Measurements from ENCODE around the gene CCNF.
"Not testable (repeated sequence)": the region's sequence is repeated elsewhere in the genome, so short reads cannot be mapped to it uniquely, and the experiment has no call there.

DNA sequence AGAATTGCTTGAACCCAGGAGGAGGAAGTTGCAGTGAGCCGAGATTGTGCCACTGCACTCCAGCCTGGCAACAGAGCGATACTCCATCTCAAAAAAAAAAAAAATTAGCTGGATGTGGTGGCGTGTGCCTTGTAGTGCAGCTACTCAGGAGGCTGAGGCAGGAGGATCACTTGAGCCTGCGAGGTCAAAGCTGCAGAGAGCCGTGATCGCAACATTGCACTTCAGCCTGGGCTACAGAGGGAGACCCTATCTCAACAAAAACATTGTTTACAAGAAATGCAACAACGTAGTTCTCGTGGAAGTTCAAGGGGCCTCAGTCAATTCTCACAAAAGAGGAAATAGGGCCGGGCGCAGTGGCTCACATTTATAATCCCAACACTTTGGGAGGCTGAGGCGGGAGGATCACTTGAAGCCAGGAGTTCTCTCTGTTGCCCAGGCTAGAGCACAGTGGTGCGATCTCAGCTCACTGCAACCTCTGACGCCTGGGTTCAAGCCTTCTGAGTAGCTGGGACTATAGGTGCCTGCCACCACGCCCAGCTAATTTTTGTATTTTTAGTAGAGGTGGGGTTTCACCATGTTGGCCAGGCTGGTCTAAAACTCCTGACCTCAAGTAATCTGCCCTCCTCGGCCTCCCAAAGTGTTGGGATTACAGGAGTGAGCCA, 12.0 kb downstream of the CCNF start:
- TF ChIP-seq, protein P1, sequence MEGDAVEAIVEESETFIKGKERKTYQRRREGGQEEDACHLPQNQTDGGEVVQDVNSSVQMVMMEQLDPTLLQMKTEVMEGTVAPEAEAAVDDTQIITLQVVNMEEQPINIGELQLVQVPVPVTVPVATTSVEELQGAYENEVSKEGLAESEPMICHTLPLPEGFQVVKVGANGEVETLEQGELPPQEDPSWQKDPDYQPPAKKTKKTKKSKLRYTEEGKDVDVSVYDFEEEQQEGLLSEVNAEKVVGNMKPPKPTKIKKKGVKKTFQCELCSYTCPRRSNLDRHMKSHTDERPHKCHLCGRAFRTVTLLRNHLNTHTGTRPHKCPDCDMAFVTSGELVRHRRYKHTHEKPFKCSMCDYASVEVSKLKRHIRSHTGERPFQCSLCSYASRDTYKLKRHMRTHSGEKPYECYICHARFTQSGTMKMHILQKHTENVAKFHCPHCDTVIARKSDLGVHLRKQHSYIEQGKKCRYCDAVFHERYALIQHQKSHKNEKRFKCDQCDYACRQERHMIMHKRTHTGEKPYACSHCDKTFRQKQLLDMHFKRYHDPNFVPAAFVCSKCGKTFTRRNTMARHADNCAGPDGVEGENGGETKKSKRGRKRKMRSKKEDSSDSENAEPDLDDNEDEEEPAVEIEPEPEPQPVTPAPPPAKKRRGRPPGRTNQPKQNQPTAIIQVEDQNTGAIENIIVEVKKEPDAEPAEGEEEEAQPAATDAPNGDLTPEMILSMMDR (IDR thresholded peaks at IDR 0.05): not testable (repeated sequence)
- TF ChIP-seq TCF7L2 (IDR thresholded peaks at IDR 0.05; ENCODE audit: low read depth, low read length); SIN3A (IDR thresholded peaks at IDR 0.05; ENCODE audit: borderline replicate concordance, insufficient read depth, low read depth, low read length); POLR2AphosphoS5 (IDR thresholded peaks at IDR 0.05; ENCODE audit: low read depth, low read length): not testable (repeated sequence)
- TF ChIP-seq, protein P2, sequence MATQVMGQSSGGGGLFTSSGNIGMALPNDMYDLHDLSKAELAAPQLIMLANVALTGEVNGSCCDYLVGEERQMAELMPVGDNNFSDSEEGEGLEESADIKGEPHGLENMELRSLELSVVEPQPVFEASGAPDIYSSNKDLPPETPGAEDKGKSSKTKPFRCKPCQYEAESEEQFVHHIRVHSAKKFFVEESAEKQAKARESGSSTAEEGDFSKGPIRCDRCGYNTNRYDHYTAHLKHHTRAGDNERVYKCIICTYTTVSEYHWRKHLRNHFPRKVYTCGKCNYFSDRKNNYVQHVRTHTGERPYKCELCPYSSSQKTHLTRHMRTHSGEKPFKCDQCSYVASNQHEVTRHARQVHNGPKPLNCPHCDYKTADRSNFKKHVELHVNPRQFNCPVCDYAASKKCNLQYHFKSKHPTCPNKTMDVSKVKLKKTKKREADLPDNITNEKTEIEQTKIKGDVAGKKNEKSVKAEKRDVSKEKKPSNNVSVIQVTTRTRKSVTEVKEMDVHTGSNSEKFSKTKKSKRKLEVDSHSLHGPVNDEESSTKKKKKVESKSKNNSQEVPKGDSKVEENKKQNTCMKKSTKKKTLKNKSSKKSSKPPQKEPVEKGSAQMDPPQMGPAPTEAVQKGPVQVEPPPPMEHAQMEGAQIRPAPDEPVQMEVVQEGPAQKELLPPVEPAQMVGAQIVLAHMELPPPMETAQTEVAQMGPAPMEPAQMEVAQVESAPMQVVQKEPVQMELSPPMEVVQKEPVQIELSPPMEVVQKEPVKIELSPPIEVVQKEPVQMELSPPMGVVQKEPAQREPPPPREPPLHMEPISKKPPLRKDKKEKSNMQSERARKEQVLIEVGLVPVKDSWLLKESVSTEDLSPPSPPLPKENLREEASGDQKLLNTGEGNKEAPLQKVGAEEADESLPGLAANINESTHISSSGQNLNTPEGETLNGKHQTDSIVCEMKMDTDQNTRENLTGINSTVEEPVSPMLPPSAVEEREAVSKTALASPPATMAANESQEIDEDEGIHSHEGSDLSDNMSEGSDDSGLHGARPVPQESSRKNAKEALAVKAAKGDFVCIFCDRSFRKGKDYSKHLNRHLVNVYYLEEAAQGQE (IDR thresholded peaks at IDR 0.05; ENCODE audit: insufficient read depth in 1 of 2, low read depth in 2 of 2, low read length in 1 of 2): not testable (repeated sequence)

Data from Panc1 (cell line).